ENCODE results near the gene GRPEL1. TPM values are rescaled to one million over a fixed set of nuclear protein-coding genes. Genes with fewer than 3 reads are reported as not detected.

GRPEL1 gene
- total and polyA plus RNA-seq, 2 of the 13 experiments (the other 11 are each of a cell fraction or from before 2014, with no cell fraction given), result 32.3 to 141 TPM

GRCh38 chr4:7078025-7078424 is 10.2 kb upstream of the GRPEL1 start:
- 30% methylated on average over 5 of the region's 5 CpGs for WGBS (ENCODE audit: low lambda C conversion rate)
- H3K4me1 ChIP-seq (ENCODE audit: insufficient read depth, low read length), result peaks cover 25% of the 10 kb centered on the region
- H3K4me2 ChIP-seq (ENCODE audit: low read depth, low read length), result no peak overlapping the region
- no peak overlapping the region for H3K27ac ChIP-seq (ENCODE audit: extremely low read length, insufficient read depth, low read length)
- FAIRE-seq (no peak), ATAC-seq (no peak), DNase-seq (ENCODE audit: low spot score) (no peak)
- ChIA-PET CTCF (ENCODE audit: low intra/inter-chr PET ratio, low total read pairs) (no interaction called here), POLR2A (no interaction called here)
- no peaks in the 10 kb centered on the region for H3K36me3 ChIP-seq (replicated peaks in 1 of 2; ENCODE audit: control insufficient read depth in 1 of 2, insufficient read depth in 2 of 2, low read length in 2 of 2)
- no peak overlapping the region for H2AFZ ChIP-seq (ENCODE audit: low read length)
- no peak overlapping the region for H3K4me3 ChIP-seq (replicated peaks in 1 of 3; ENCODE audit: insufficient read depth in 1 of 3, low read depth in 2 of 3, low read length in 3 of 3)
- no peaks in the 10 kb centered on the region for H4K20me1 ChIP-seq (ENCODE audit: insufficient read depth, low read length)
- H3K9ac ChIP-seq (ENCODE audit: insufficient read depth, low read depth, low read length), result no peak overlapping the region
- intact Hi-C loops (cut with micrococcal nuclease; ENCODE audit: unreplicated experiment), result no loop called here
- TF ChIP-seq PAWR (CRISPR knock-in tag; IDR thresholded peaks at IDR 0.05; ENCODE audit: borderline replicate concordance) (no peak), HINFP (CRISPR knock-in tag; IDR thresholded peaks at IDR 0.05; ENCODE audit: low read depth) (no peak), MNT (IDR thresholded peaks at IDR 0.05) (peak; percentile 48; the same call in 1 of the 2 replicates)
- no peaks in the 10 kb centered on the region for H3K9me3 ChIP-seq (ENCODE audit: low read length)
- no peaks in the 10 kb centered on the region for H3K27me3 ChIP-seq (ENCODE audit: control insufficient read depth in 1 of 2, insufficient read depth in 2 of 2, low read length in 2 of 2)
- in situ Hi-C loops (cut with HindIII; ENCODE audit: extremely low pct_ligation_motif_present, low pct_unique_long_range_greater_than_20kb), result loop anchor here (10.0 kb wide), 1 partner anchor 173 kb away; the partner anchor contains the start of gene TBC1D14
- no TSS peak for BruUV-seq (replicated peaks)
- H3K79me2 ChIP-seq (ENCODE audit: insufficient read depth, low read length), result no peaks in the 10 kb centered on the region

- no peaks in the 10 kb centered on the region for H3K36me3 ChIP-seq (replicated peaks in 1 of 2; ENCODE audit: control insufficient read depth in 1 of 2, insufficient read depth in 2 of 2, low read length in 2 of 2)
- no peak overlapping the region for H3K4me3 ChIP-seq (replicated peaks in 1 of 3; ENCODE audit: insufficient read depth in 1 of 3, low read depth in 2 of 3, low read length in 3 of 3)
- intact Hi-C loops (cut with micrococcal nuclease; ENCODE audit: unreplicated experiment) (no loop called here), in situ Hi-C loops (cut with HindIII; ENCODE audit: extremely low pct_ligation_motif_present, low pct_unique_long_range_greater_than_20kb) (loop anchor here (10.0 kb wide), 1 partner anchor 173 kb away; the partner anchor contains the start of gene TBC1D14)
- ChIA-PET POLR2A (no interaction called here), CTCF (ENCODE audit: low intra/inter-chr PET ratio, low total read pairs) (no interaction called here)
- no peak for DNase-seq (ENCODE audit: low spot score)
- 58% methylated on average over 6 of the region's 12 CpGs for WGBS (ENCODE audit: low lambda C conversion rate)
- no peaks in the 10 kb centered on the region for H4K20me1 ChIP-seq (ENCODE audit: insufficient read depth, low read length)
- no peak for FAIRE-seq
- no TSS peak for BruUV-seq (replicated peaks)
- H3K27me3 ChIP-seq (ENCODE audit: control insufficient read depth in 1 of 2, insufficient read depth in 2 of 2, low read length in 2 of 2), result no peaks in the 10 kb centered on the region
- H2AFZ ChIP-seq (ENCODE audit: low read length), result no peak overlapping the region
- no peak overlapping the region for H3K4me2 ChIP-seq (ENCODE audit: low read depth, low read length)
- H3K27ac ChIP-seq (ENCODE audit: extremely low read length, insufficient read depth, low read length), result no peak overlapping the region
- no peak for ATAC-seq
- no peaks in the 10 kb centered on the region for H3K9me3 ChIP-seq (ENCODE audit: low read length)
- H3K4me1 ChIP-seq (ENCODE audit: insufficient read depth, low read length), result peaks cover 31% of the 10 kb centered on the region
- no peak overlapping the region for H3K9ac ChIP-seq (ENCODE audit: insufficient read depth, low read depth, low read length)
- no peaks in the 10 kb centered on the region for H3K79me2 ChIP-seq (ENCODE audit: insufficient read depth, low read length)
- TF ChIP-seq ZNF30 (CRISPR knock-in tag; IDR thresholded peaks at IDR 0.05), result no peak
- TF ChIP-seq NR2F1 (CRISPR knock-in tag; IDR thresholded peaks at IDR 0.05), result no peak
- TF ChIP-seq ZNF230 (CRISPR knock-in tag; IDR thresholded peaks at IDR 0.05), result no peak
- TF ChIP-seq JDP2 (CRISPR knock-in tag; IDR thresholded peaks at IDR 0.05; ENCODE audit: borderline replicate concordance), result no peak
- no peak for TF ChIP-seq PRMT3 (CRISPR knock-in tag; IDR thresholded peaks at IDR 0.05; ENCODE audit: borderline replicate concordance, low read depth)
- no peak for TF ChIP-seq ZNF17 (CRISPR knock-in tag; IDR thresholded peaks at IDR 0.05)
- no peak for TF ChIP-seq ATF6 (CRISPR knock-in tag; conservative IDR thresholded peaks at IDR 0.05)
- TF ChIP-seq ETS1 (CRISPR knock-in tag; IDR thresholded peaks at IDR 0.05), result no peak
- no peak for TF ChIP-seq ZNF883 (CRISPR knock-in tag; IDR thresholded peaks at IDR 0.05; ENCODE audit: not compliant biosample characterization)
These were observed 9.5 kb upstream of the GRPEL1 start for GRCh38 chr4:7077371-7077770.

Measured in HepG2 (cell line).